Natural killer cell (primary cell): ENCODE measurements around the gene PALM. TPM values are rescaled to one million over a fixed set of nuclear protein-coding genes. Genes with fewer than 3 reads are reported as not detected.

Experiments
- ATAC-seq, 3 donors: fragments of 150-1000 bp in 2 of 3; fragments of 200-7000 bp in 1 of 3; cut with Tn5 transposase; 1 replicate in 1 of 3; 2 replicates in 2 of 3; pipeline ENCODE4 v1.10.0; 2021; ENCODE audit warnings: mild to moderate bottlenecking in 2 of 3, moderate library complexity in 2 of 3
- DNase-seq, 2 donors: peaks; one replicate each; pipeline versions ENCODE4 v3.0.0 to v3.0.0-alpha.2; 2013 to 2021; ENCODE audit warnings: mixed read lengths in 1 of 2
- H3K27ac ChIP-seq: one replicate; pipeline ENCODE4 v1.5.1; 2013; ENCODE audit warnings: mild to moderate bottlenecking, low read length
- H3K27me3 ChIP-seq: one replicate; pipeline ENCODE4 v1.6.1; 2013; ENCODE audit warnings: low read length; ENCODE audit not compliant: control insufficient read depth, insufficient read depth
- H3K36me3 ChIP-seq: one replicate; pipeline ENCODE4 v1.6.1; 2013; ENCODE audit warnings: low read length; ENCODE audit not compliant: control insufficient read depth, insufficient read depth
- H3K4me1 ChIP-seq: one replicate; pipeline ENCODE4 v1.6.1; 2013; ENCODE audit warnings: low read length; ENCODE audit not compliant: control insufficient read depth, insufficient read depth
- H3K4me3 ChIP-seq: one replicate; pipeline ENCODE4 v1.5.1; 2013; ENCODE audit warnings: low read length
- H3K9me3 ChIP-seq: one replicate; pipeline ENCODE4 v1.6.1; 2013; ENCODE audit warnings: low read length; ENCODE audit not compliant: control insufficient read depth, insufficient read depth
- H3K27ac Mint-ChIP-seq, 2 donors: one replicate each; pipeline ENCODE4 v1.8.0; 2022; ENCODE audit warnings: mild to moderate bottlenecking in 2 of 2, mixed read lengths in 2 of 2, moderate library complexity in 1 of 2
- H3K27me3 Mint-ChIP-seq, 2 donors: one replicate each; pipeline ENCODE4 v1.8.0; 2022; ENCODE audit warnings: low read depth in 2 of 2, mixed read lengths in 2 of 2
- H3K36me3 Mint-ChIP-seq: one replicate; pipeline ENCODE4 v1.8.0; 2022; ENCODE audit warnings: mixed read lengths
- H3K4me1 Mint-ChIP-seq, 2 donors: one replicate each; pipeline ENCODE4 v1.8.0; 2022; ENCODE audit warnings: mixed read lengths in 2 of 2
- H3K4me3 Mint-ChIP-seq: one replicate; pipeline ENCODE4 v1.8.0; 2022; ENCODE audit warnings: mild to moderate bottlenecking, moderate library complexity, mixed read lengths
- H3K9me3 Mint-ChIP-seq, 2 donors: one replicate each; pipeline ENCODE4 v1.8.0; 2022; ENCODE audit warnings: mixed read lengths in 2 of 2
- WGBS: methylation state at CpG from one replicate; pipeline ENCODE4 v1.1.7; 2013; ENCODE audit warnings: missing lambda C conversion rate; ENCODE audit not compliant: insufficient coverage; 5-methylcytosine and 5-hydroxymethylcytosine counted together
- intact Hi-C: fragments of 100-400 bp; cut with micrococcal nuclease; formaldehyde crosslinking; loops from one replicate; pipeline ENCODE4 v1.14.2; 2022
- total RNA-seq, 4 donors: library from RNA; stranded (reverse); fragments of 120-200 nt in 1 of 4; gene quantifications; one replicate each; pipeline versions ENCODE4 v1.2.3 to v1.2.4, GENCODE V29; 2013 to 2022
- TF ChIP-seq, protein P1 (sequence below): fragments of 200-600 bp; IDR thresholded peaks from one replicate; pipeline ENCODE4 v1.8.0; 2022; ENCODE audit warnings: antibody characterized with exemption

The PALM gene
- total RNA-seq, 3 donors from 2014 or later (not counting 1 experiment from before 2014, with no cell fraction given), result 0.59 to 1.0 TPM; not detected in 1

DNA sequence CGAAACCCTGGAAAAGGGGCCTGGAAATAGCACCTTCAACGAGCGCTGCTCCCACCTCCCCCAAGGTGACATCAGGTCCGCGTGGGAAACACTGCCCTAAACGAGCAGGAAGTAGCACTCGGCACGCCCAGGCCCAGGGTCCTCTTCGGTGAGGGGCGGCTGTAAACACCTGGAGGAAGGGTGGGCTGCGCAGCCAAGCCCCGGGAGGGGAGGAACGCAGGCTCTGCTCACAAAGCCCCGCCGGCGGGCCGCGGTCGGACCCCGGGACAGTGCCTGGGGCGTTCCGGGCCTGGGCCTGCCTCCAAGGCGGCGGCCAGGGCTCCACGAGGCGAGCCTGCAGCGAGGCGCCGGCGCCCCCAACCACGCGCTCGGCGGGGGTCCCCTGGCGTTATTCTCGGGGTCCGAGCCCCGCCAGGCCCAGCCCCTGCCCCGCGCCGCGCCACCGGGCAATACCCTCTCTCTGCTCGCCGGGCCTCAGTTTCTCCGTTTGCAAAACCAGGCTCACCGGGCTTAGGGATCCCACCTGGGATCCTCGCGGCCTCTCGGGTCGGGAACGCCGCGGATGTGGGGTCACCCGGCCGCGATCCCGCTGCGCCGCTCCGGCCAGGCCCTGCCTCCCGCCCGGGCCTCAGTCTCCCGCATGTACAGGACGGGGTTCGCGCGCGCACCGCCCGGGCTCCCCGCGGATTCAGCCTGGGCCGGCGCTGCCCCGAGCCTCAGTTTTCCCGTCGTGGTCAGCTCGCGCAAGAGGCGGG lies 46.4 kb upstream of the PALM start:
- DNase-seq (peak; percentile 58 to 84), ATAC-seq (peak; percentile 7 to 36 (median 13))
- Histone ChIP-seq H3K9me3 (no peaks in the 10 kb centered on the region), H3K27me3 (no peaks in the 10 kb centered on the region), H3K27ac (peak overlapping the region; percentile 99), H3K4me3 (peak overlapping the region; percentile 96), H3K4me1 (peaks cover 68% of the 10 kb centered on the region), H3K36me3 (peaks cover 11% of the 10 kb centered on the region)
- TF ChIP-seq, protein P1, sequence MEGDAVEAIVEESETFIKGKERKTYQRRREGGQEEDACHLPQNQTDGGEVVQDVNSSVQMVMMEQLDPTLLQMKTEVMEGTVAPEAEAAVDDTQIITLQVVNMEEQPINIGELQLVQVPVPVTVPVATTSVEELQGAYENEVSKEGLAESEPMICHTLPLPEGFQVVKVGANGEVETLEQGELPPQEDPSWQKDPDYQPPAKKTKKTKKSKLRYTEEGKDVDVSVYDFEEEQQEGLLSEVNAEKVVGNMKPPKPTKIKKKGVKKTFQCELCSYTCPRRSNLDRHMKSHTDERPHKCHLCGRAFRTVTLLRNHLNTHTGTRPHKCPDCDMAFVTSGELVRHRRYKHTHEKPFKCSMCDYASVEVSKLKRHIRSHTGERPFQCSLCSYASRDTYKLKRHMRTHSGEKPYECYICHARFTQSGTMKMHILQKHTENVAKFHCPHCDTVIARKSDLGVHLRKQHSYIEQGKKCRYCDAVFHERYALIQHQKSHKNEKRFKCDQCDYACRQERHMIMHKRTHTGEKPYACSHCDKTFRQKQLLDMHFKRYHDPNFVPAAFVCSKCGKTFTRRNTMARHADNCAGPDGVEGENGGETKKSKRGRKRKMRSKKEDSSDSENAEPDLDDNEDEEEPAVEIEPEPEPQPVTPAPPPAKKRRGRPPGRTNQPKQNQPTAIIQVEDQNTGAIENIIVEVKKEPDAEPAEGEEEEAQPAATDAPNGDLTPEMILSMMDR, result no peak
- H3K27me3 Mint-ChIP-seq, result no peaks in the 10 kb centered on the region
- no peaks in the 10 kb centered on the region for H3K36me3 Mint-ChIP-seq
- no peaks in the 10 kb centered on the region for H3K9me3 Mint-ChIP-seq
- under 1% methylated on average over 81 of the region's 81 CpGs for WGBS
- intact Hi-C loops, result loop anchor here (5.0 kb wide), 4 partner anchors 40 to 150 kb away; partner anchors contain the start of genes BSG and PTBP1
- H3K27ac Mint-ChIP-seq, result peak overlapping the region; percentile 98
- H3K4me1 Mint-ChIP-seq, result peaks cover 45 to 60% of the 10 kb centered on the region in 2 donors
- H3K4me3 Mint-ChIP-seq, result peak overlapping the region; percentile 96

- Histone ChIP-seq H3K4me1 (peaks cover 63% of the 10 kb centered on the region), H3K27ac (peak within 1 kb of the TSS; percentile 99), H3K9me3 (no peaks in the 10 kb centered on the region), H3K27me3 (no peaks in the 10 kb centered on the region), H3K36me3 (peaks cover 10% of the 10 kb centered on the region), H3K4me3 (peak within 1 kb of the TSS; percentile 96)
- Mint-ChIP-seq H3K27ac (peak within 1 kb of the TSS; percentile 98), H3K36me3 (no peaks in the 10 kb centered on the region), H3K4me1 (peaks cover 45 to 57% of the 10 kb centered on the region in 2 donors), H3K27me3 (no peaks in the 10 kb centered on the region), H3K4me3 (peak within 1 kb of the TSS; percentile 96), H3K9me3 (no peaks in the 10 kb centered on the region)
- TF ChIP-seq, protein P1, result no peak
- intact Hi-C loops, result loop anchor here (5.0 kb wide), 4 partner anchors 39 to 151 kb away; partner anchors contain the start of genes BSG and PTBP1
- under 1% methylated on average over 97 of the region's 97 CpGs for WGBS
- ATAC-seq (peak; percentile 52 to 77 (median 55)), DNase-seq (peak; percentile 85 to 94)
Measured at GRCh38 chr19:662962-663681, 45.6 kb upstream of the PALM start, which contains the start of gene RNF126. Gene RNF126 (minus strand): TSS chr19:663214. CDS start chr19:663121, 93 bp downstream.

DNA sequence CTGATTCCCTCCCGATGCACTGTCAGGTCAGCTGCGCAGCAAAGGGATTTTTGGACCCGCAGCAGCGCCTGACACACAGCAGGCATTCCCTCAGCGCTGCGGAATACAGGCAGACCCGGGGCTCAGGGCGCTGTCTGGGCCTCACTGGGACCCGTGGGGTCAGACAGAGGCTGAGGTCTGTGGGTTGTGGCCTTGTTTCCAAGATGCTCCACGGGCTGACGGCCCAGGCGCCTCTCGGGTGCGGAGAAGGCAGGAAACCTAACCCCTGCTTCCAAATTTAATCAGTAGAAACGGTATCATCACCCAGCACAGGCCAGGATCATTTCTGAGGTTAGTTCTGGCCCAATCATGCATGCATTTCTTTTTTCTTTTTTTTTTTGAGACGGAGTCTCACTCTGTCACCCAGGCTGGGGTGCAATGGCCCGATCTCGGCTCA lies 45.0 kb upstream of the PALM start:
- WGBS, result 37% methylated on average over 18 of the region's 18 CpGs
- intact Hi-C loops, result loop anchor here (5.0 kb wide), 4 partner anchors 39 to 151 kb away; partner anchors contain the start of genes BSG and PTBP1

More for the DNA sequence above, 45.0 kb upstream of the PALM start:
- H3K27me3 Mint-ChIP-seq, result no peaks in the 10 kb centered on the region
- peaks cover 57% of the 10 kb centered on the region for H3K4me1 ChIP-seq
- H3K4me1 Mint-ChIP-seq, result peaks cover 42 to 51% of the 10 kb centered on the region in 2 donors
- peak overlapping the region; percentile 86 for H3K4me3 Mint-ChIP-seq
- no peak for ATAC-seq
- H3K36me3 ChIP-seq, result peaks cover 4% of the 10 kb centered on the region
- peak overlapping the region; percentile 15 for H3K4me3 ChIP-seq
- H3K9me3 ChIP-seq, result no peaks in the 10 kb centered on the region
- DNase-seq, result no peak
- TF ChIP-seq, protein P1, result no peak
- H3K9me3 Mint-ChIP-seq, result no peaks in the 10 kb centered on the region
- no peaks in the 10 kb centered on the region for H3K36me3 Mint-ChIP-seq
- peak overlapping the region; percentile 66 for H3K27ac ChIP-seq
- peak overlapping the region; percentile 88 to 89 for H3K27ac Mint-ChIP-seq
- no peaks in the 10 kb centered on the region for H3K27me3 ChIP-seq
